T-helper 1 cell (primary cell): ENCODE measurements around the gene BCAR3.
"Not testable (repeated sequence)": the region's sequence is repeated elsewhere in the genome, so short reads cannot be mapped to it uniquely, and the experiment has no call there.

Source experiments
- DNase-seq, 5 donors: peaks; one replicate each; pipeline ENCODE4 v3.0.0-alpha.2; 2012 to 2020

The BCAR3 gene

GRCh38 chr1:93687542-93687941 lies 5.9 kb upstream of the BCAR3 start:
- no peak for DNase-seq

DNA sequence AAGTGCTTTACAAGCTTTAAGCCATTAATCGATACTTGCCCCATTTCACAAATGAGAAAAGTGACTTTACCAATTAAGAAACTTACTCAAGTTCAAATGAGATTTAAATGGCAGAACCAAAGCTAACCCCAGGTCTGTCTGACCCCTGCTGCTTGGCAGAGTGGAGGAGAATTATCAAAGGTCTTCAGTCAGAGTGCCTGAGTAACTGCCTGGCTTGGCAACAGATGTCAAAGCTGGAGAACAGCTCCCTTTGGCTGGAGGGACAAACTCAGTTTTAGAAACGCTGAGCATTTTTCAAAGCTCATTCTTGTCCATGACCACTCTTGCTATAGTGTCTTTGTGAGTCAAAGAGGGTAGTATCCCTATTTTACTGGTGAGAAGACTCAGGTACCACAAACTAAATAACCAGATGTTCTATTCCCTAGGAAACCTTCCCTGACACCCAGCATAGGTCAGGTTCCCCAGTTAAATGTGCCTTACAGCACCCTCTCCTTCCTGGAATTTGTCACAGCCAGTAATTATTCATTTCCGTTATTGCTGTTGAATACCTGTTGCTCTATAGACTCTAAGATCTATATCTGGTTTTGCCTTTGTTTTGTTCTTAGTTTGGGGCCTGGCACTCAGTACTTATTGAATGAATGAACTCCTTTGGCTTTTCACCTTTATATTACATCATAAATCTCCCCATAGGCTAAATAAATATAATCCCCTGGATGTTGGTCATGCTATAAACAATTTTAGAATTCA lies 5.0 kb upstream of the BCAR3 start:
- DNase-seq = no peak

GRCh38 chr1:93685918-93686317 lies 4.3 kb upstream of the BCAR3 start:
- DNase-seq = no peak

- no peak for DNase-seq
Observed at GRCh38 chr1:93683234-93683633, 1.6 kb upstream of the BCAR3 start.

DNA sequence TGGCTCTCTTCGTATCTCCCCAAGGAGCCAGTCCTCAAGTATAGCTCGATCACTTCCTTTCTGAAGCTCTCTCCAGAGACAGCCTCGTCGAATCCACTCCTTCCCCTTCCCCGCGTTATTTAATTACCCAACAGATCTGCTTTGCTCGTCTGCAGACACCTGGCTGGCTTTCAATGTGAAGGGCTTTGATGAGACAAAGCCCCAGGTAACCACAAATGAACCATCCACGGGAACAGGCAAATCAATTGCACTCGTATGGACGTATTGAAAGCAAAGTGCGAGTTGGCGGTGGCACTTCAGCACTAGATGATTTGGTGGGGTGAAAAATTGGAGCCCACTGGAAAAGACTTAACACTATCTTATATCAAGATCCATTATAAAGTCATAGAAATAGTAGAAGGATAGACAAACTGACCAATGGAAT lies 364 bp upstream of the BCAR3 start:
- no peak for DNase-seq

GRCh38 chr1:93680420-93681100 lies 1.1 kb downstream of the BCAR3 start:
- peak in 2 of 5 donors; percentile 12 to 42 for DNase-seq

DNA sequence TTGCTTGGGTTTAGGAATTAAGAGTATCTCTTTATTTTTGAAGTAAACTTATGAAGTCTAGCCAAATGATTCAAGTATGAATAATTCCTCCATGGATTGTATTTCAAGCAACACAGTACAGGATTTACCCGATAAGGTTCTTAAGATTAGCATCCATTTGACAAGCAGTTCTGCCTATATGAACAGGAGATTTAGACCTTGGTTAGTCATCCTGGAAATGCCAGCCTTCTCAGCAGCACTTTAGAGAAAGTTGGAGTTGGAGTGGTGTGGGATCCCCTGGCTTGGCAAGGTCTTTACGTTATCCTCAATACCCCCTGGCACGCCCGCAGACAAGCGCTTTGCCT lies 1.6 kb downstream of the BCAR3 start:
- DNase-seq = no peak

- DNase-seq = no peak
Observed at GRCh38 chr1:93679546-93679945, 2.1 kb downstream of the BCAR3 start.

DNA sequence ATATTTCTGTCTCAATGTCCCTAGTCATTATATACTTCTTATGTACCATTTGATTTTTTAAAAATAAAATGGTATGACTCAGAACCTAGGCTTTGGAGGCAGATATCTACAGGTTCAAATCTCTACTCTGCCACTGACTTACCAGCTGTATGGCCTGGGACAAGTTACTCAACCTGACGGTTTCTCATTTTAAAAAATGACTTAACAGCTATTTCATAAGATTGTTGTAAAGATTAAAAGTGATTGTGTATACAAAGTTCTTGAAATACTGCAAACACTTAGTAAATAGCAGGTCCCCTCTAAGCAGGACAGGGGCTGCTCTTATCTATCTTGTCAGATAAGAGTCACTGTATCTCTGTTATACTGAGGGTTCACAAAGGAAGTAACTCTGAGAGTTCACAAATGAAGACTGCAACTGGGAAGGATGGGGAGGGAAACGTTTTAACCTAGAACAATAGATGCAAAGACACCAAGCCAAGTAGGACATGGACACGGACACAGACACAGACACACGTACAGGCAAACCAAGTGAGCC lies 2.6 kb downstream of the BCAR3 start:
- DNase-seq = no peak

GRCh38 chr1:93678491-93678890 lies 3.1 kb downstream of the BCAR3 start:
- DNase-seq = no peak

- DNase-seq = no peak
Observed at GRCh38 chr1:93677729-93678128, 3.9 kb downstream of the BCAR3 start.

- no peak for DNase-seq
Observed at GRCh38 chr1:93676427-93676826, 5.2 kb downstream of the BCAR3 start.

DNA sequence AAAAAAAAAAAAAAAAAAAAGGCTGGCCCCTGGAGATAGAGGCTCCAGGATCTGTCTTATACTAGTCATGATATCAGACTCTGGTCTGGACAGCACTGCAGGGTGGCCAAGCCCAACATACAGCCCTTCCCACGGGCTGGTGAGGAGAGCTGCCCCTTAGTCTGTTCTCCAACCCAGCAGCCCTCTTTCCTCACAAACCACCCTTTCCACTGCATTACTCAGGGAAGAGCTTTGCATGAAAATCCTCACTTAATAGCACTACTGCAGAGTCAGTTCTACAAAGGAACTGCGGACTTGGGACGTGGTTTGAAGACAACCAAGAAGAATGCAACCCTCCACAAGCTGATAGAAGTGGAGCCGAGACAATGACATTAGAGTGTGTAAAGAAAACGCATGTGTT lies 5.7 kb downstream of the BCAR3 start:
- DNase-seq = no peak

GRCh38 chr1:93675271-93675670 lies 6.4 kb downstream of the BCAR3 start:
- no peak for DNase-seq

DNA sequence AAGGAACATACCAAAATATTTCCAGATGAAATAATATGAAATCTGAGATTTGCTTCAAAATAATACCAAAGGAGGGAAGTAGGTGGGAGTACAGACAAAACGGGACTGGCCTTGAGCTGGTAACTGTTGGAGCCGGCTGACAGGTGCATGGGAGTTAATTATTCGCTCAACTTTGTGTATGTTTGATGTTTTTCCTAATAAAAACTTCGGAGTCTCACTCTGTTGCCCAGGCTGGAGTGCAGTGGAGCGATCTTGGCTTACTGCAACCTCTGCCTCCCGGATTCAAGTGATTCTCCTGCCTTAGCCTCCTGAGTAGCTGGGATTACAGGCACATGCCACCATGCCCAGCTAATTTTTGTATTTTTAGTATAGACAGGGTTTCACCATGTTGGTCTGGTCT lies 7.6 kb downstream of the BCAR3 start:
- DNase-seq = not testable (repeated sequence)

- no peak for DNase-seq
Observed at GRCh38 chr1:93673163-93673829, 8.3 kb downstream of the BCAR3 start.

- no peak for DNase-seq
Observed at GRCh38 chr1:93672477-93673162, 9.0 kb downstream of the BCAR3 start.

GRCh38 chr1:93672069-93672468 lies 9.6 kb downstream of the BCAR3 start:
- no peak for DNase-seq

DNA sequence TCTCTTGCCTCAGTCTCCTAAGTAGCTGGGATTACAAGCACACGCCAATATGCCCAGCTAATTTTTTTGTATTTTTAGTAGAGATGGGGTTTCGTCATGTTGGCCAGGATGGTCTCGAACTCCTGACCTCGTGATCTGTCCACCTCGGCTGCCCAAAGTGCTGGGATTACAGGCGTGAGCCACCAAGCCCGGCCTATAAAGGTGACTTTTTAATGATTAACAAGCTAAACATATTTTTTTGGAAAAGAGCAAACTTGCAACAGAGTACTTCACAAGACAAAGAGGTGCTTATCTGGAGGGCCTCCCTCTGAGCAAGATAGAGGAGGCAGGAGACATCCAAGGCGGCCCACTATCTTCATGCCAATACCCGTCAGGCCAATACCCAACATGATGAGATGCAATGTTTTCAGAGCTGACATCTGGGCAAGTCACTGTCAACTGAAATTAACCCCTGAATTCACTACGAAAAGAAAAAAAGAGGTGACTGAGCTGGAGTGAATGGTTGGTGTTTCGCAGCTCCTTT lies 10.5 kb downstream of the BCAR3 start:
- no peak for DNase-seq

DNA sequence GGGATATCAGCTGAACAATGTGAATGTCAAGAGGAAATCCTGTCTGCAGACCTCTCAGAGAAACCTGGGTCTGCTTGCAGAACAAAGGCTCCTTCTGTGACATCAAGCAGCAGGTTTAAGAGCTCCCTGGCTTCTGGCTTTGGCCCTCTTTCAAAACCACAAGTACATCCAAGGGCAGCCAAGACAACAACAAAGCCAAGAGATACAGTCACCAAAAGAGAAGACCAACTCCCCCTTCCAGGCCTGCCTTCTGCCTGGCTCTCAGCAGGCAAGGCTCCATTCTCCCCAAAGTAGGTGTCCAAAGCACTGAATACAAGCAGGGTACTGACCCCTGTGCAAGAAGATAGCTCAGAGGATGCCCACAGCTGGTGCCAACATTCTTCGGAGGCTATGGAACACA lies 11.5 kb downstream of the BCAR3 start:
- no peak for DNase-seq

DNA sequence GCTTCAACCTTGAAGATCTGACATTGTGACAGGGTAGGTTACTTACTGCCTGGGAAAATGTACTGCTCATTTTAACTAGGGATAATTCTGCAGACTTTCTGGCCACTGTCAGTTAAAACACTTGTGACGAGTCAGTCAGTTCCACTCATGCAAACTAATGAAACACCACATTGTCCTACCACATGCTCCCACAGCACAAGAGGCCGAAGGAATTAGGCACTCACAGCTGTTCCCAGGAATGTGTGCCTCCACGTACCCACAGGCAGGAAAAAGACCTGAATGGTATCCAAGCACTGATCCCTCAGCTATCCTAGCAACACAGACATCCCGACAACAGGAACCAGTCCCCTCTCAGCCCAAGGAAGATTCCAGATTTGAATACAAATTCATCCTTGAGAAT lies 12.3 kb downstream of the BCAR3 start:
- no peak for DNase-seq

DNA sequence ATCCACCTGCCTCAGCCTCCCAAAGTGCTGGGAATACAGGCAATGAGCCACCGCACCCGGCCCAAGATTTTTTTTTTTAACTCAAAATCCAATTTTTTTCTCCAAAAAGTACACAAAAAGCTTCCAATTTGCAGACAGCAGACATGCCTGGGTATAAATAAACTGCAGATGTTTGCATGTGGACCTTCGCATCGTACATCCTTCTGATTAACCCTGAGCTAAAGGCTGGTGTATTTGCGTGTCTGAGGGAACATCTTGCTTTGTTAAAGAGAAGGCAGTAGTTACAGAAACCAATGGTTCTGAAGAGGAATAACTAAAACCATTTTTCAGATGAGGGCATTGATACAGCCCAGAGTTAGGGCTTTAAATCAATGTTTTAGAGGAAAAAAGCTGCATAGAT lies 12.7 kb downstream of the BCAR3 start:
- DNase-seq = no peak

GRCh38 chr1:93668121-93668520 lies 13.5 kb downstream of the BCAR3 start:
- DNase-seq = no peak
